Omental fat pad (tissue), 4 donors: ENCODE results near the gene RERE. TPM values are rescaled to one million over a fixed set of nuclear protein-coding genes. Genes with fewer than 3 reads are reported as not detected.
"Not testable (repeated sequence)": the region's sequence is repeated elsewhere in the genome, so short reads cannot be mapped to it uniquely, and the experiment has no call there.

ENCODE experiments used
- ATAC-seq: fragments of 150-250 bp; one replicate; pipeline ENCODE4 v1.9.1; 2016; ENCODE audit warnings: mild to moderate bottlenecking, moderate library complexity; ENCODE audit not compliant: low FRiP score
- DNase-seq: peaks from one replicate; pipeline ENCODE4 v3.0.0-alpha.2; 2019; ENCODE audit warnings: low spot score
- CTCF ChIP-seq, 3 donors: fragments of 450-650 bp; IDR thresholded peaks; one replicate each; pipeline ENCODE4 v1.5.1; 2016 to 2017; ENCODE audit warnings: antibody characterized with exemption in 3 of 3, mild to moderate bottlenecking in 3 of 3, moderate library complexity in 2 of 3
- total RNA-seq, 4 donors: library from RNA; depleted of rRNA; stranded (reverse); fragments of >200 nt; gene quantifications; one replicate each; pipeline ENCODE4 v1.1.0, GENCODE V29; 2016

Gene RERE
- total RNA-seq, 4 donors from 2014 or later: 46.3 to 117 (median 55.4) TPM

DNA sequence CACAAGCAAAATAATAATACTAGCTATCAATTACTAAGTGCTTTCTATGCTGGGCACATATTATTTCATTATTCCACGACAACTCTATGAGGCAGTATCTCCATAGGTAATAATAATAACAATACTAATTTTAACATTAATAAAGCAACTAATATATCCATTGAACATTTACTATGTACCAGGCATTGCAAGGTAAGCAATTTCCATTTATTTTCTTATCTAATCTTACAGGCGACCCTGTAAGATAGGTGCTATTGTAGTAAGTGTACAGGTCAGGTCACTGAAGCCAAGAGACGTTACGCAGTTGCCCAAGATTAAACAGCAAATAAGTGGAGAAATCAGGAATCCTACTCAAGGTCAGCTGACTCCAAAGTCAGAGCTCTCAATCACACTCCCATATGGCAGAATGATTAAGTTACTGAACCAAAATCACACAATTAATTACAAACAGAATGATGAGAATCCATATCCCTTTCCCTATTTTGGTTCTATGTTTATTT lies 301.1 kb downstream of the RERE start:
- ATAC-seq (no peak), DNase-seq (no peak)
- TF ChIP-seq CTCF (IDR thresholded peaks at IDR 0.05): no peak

DNA sequence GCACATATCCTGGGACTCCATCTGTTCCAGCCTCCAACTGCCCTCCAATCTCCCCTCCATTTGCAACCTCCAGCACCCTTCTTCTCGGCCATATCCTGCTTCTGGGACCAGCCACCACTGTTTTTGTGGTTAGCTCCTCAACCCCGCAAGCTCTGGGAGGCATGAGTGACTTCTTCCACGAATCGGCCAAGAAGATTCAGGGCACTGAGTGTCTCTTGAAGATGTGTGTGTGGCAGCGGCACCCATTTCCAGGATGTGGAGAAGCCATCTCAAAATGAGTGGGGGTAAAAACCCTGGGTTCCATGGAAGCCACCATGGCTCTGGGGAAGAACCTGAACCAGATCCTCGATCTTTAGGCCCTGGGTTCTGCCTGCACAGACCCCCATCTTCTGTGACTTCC lies 304.9 kb downstream of the RERE start:
- no peak for TF ChIP-seq CTCF (IDR thresholded peaks at IDR 0.05)
- ATAC-seq (no peak), DNase-seq (no peak)

DNA sequence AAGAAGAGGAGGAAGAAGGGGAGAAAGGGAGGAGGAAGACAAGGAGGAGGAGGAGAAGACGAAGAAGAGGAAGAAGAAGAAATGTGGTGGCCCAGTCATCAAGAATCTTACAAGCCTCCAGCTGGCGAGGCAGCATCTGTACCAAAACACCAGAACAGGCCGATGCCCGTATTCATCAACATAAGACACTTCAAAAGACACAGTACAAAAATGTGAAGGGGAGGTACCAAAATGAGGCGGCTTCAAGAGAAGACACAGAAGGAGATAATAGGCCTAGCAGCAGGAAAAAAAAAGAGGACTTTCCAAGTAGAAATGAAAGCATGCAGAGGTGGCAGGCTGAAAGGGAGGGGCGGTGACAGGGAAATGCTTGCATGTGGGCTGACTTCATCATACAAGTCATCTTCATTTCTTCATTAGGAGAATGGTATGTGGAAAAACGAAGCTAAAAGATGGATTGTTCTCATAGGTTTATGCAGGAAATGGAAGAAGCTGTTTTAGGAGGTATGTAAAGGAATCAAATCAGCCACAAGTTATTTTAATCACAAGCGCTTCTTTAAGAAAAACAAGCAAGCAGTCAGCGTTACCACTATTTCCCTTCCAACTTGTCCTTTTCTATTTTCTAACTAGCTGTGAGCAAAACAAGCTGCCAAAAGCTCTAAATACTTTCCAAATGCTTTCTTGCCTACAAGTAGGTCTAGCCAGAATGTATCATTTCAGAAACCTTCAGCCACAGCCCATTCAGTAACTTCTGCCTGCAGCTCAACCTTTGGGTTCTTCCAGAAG lies 307.2 kb downstream of the RERE start:
- peak; percentile 54 for ATAC-seq
- no peak for TF ChIP-seq CTCF (IDR thresholded peaks at IDR 0.05)
- no peak for DNase-seq

- ATAC-seq (no peak), DNase-seq (no peak)
- no peak for TF ChIP-seq CTCF (IDR thresholded peaks at IDR 0.05)
Measured at GRCh38 chr1:8509579-8509978, 307.9 kb downstream of the RERE start.

DNA sequence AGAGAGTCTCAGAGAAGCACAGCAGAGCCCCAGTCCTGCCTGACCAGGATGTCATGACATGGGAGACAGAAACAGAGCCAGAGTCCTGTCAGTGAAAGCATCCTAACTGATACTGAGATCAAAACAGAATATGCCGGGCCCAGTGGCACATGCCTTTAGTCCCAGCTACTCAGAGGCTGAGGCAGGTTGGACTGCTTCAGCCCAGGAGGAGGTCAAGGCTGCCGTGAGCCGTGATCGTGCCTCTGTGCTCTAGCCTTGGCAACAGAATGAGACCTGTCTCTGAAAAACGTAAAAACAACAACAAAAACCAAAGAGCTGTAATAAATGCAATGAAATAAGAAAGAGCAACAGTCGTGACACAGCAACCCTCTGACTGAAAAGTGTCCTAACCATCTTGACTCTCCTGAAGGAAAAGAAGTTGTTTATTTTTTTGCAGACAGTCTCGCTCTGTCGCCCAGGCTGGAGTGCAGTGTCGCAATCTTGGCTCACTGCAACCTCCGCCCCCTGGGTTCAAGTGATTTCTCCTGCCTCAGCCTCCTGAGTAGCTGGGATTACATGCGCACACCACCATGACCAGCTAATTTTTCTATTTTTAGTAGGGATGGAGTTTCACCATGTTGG lies 310.3 kb downstream of the RERE start:
- DNase-seq: no peak
- TF ChIP-seq CTCF (IDR thresholded peaks at IDR 0.05): no peak
- no peak for ATAC-seq

- TF ChIP-seq CTCF (IDR thresholded peaks at IDR 0.05): no peak
- ATAC-seq (no peak), DNase-seq (no peak)
Measured at GRCh38 chr1:8506456-8506855, 311.0 kb downstream of the RERE start.

DNA sequence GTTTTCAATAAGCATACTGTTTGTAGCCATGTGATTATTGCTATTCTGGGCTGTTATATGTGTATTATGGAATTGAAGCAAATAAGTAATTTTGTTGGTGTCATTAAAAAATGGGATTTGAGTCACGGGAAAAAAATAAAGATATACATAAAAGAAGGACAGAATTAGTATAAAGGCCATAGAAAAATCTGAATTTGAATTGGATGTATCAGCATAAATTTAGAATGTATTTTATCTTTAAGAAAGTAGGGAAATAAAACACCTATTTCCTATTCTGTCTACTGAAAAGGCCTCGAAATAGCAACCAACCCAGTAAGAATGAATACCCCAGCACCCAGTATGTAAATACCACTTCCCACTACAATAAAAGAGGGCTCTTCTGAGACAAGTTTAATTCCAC lies 313.6 kb downstream of the RERE start:
- no peak for TF ChIP-seq CTCF (IDR thresholded peaks at IDR 0.05)
- DNase-seq: no peak
- ATAC-seq: no peak

GRCh38 chr1:8502949-8503348 lies 314.5 kb downstream of the RERE start:
- not testable (repeated sequence) for ATAC-seq, DNase-seq
